GM21529 (cell line): Measurements from ENCODE around the gene BRI3.

ENCODE experiments used
- ATAC-seq: cut with Tn5 transposase; IDR thresholded peaks from one replicate; pipeline ENCODE4 v1.9.1; 2021; ENCODE audit not compliant: unreplicated experiment

BRI3 gene

GRCh38 chr7:98286701-98287485, 5.4 kb downstream of the BRI3 start:
- no peak for ATAC-seq

- ATAC-seq: no peak
These were observed 6.0 kb downstream of the BRI3 start for GRCh38 chr7:98287486-98287959.

GRCh38 chr7:98288064-98288823, 6.8 kb downstream of the BRI3 start:
- no peak for ATAC-seq

- ATAC-seq: no peak
These were observed 7.9 kb downstream of the BRI3 start for GRCh38 chr7:98289333-98289875.

- ATAC-seq: no peak
These were observed 10.2 kb downstream of the BRI3 start for GRCh38 chr7:98291717-98292116.

- ATAC-seq: no peak
These were observed 11.8 kb downstream of the BRI3 start for GRCh38 chr7:98293265-98293664.

- ATAC-seq: no peak
These were observed 12.3 kb downstream of the BRI3 start for GRCh38 chr7:98293746-98294145.

GRCh38 chr7:98294326-98294725, 12.8 kb downstream of the BRI3 start:
- no peak for ATAC-seq

- peak; percentile 76 for ATAC-seq
These were observed 13.4 kb downstream of the BRI3 start for GRCh38 chr7:98294798-98295382.

GRCh38 chr7:98295467-98296192, 14.1 kb downstream of the BRI3 start:
- no peak for ATAC-seq

GRCh38 chr7:98296833-98297232, 15.3 kb downstream of the BRI3 start:
- ATAC-seq: no peak

GRCh38 chr7:98297626-98298286, 16.3 kb downstream of the BRI3 start:
- no peak for ATAC-seq

GRCh38 chr7:98300595-98301372, 19.3 kb downstream of the BRI3 start:
- ATAC-seq: no peak

- no peak for ATAC-seq
These were observed 20.4 kb downstream of the BRI3 start for GRCh38 chr7:98301693-98302470.

- no peak for ATAC-seq
These were observed 21.8 kb downstream of the BRI3 start for GRCh38 chr7:98303176-98303865.

- ATAC-seq: no peak
These were observed 22.4 kb downstream of the BRI3 start for GRCh38 chr7:98303906-98304305.

GRCh38 chr7:98305951-98306535, 24.6 kb downstream of the BRI3 start:
- ATAC-seq: no peak

- ATAC-seq: no peak
These were observed 26.5 kb downstream of the BRI3 start for GRCh38 chr7:98307971-98308466.
